ENCODE measurements around the gene RTP5. TPM values are rescaled to one million over a fixed set of nuclear protein-coding genes. Genes with fewer than 3 reads are reported as not detected.

Gene RTP5
- total RNA-seq, 1 experiment from 2014 or later: not detected

GRCh38 chr2:241887806-241888522 is 18.4 kb downstream of the RTP5 start:
- Histone ChIP-seq H3K79me1 (ENCODE audit: insufficient read depth, low read depth, low read length, poor library complexity, severe bottlenecking) (no peaks in the 10 kb centered on the region), H4K20me1 (ENCODE audit: control insufficient read depth, insufficient read depth, insufficient read length) (no peaks in the 10 kb centered on the region), H3K56ac (ENCODE audit: insufficient read length, low read depth, low read length) (no peak overlapping the region), H3K14ac (ENCODE audit: insufficient read depth, low read length) (no peak overlapping the region), H2BK15ac (ENCODE audit: low read depth, low read length) (no peak overlapping the region), H3K23ac (ENCODE audit: insufficient read length, low read depth, low read length) (no peak overlapping the region), H2AK5ac (ENCODE audit: insufficient read length, low read length) (no peak overlapping the region), H2AFZ (ENCODE audit: low read length) (no peak overlapping the region), H3K9ac (ENCODE audit: extremely low read depth, insufficient read length, low read length) (no peak overlapping the region), H3K27ac (ENCODE audit: insufficient read length, low read depth, low read length) (no peak overlapping the region), H2BK12ac (ENCODE audit: insufficient read length, low read depth, low read length) (no peak overlapping the region), H3K18ac (ENCODE audit: insufficient read length, low read depth, low read length) (no peak overlapping the region), H3K4me2 (ENCODE audit: insufficient read depth, insufficient read length, low read length) (no peak overlapping the region), H3K79me2 (ENCODE audit: insufficient read depth, low read length) (no peaks in the 10 kb centered on the region), H2BK5ac (ENCODE audit: insufficient read length, low read length) (no peak overlapping the region), H3K4me1 (ENCODE audit: insufficient read depth, low read length) (peaks cover 2% of the 10 kb centered on the region; the same call in 1 of the 2 replicates), H4K8ac (replicated peaks; ENCODE audit: insufficient read length, low read depth, low read length) (no peak overlapping the region), H3K9me3 (ENCODE audit: control insufficient read depth, low read depth, low read length) (no peaks in the 10 kb centered on the region), H3K4ac (ENCODE audit: low read depth, low read length) (no peak overlapping the region), H3K23me2 (ENCODE audit: insufficient read length, low read depth, low read length, poor library complexity, severe bottlenecking) (no peaks in the 10 kb centered on the region), H4K91ac (ENCODE audit: insufficient read length, low read depth, low read length) (no peak overlapping the region), H2BK20ac (ENCODE audit: low read depth, low read length, poor library complexity, severe bottlenecking) (no peak overlapping the region), H3K27me3 (ENCODE audit: insufficient read depth, low read length) (no peaks in the 10 kb centered on the region), H3T11ph (ENCODE audit: low read length) (no peak overlapping the region), H2BK120ac (ENCODE audit: low read depth, low read length, poor library complexity, severe bottlenecking) (no peak overlapping the region), H4K5ac (ENCODE audit: insufficient read length, low read depth, low read length) (no peak overlapping the region)
- H3K27me3 Mint-ChIP-seq (ENCODE audit: low read depth): no peaks in the 10 kb centered on the region; the same call in 1 of the 2 replicates
- H3K4me1 Mint-ChIP-seq: peaks cover 35 to 51% of the 10 kb centered on the region in 2 experiments
- peaks cover 14% of the 10 kb centered on the region in 2 experiments for H3K9me3 Mint-ChIP-seq
- TF ChIP-seq CTCF (conservative IDR thresholded peaks at IDR 0.05): no peak
- DNase-seq: no peak
- H3K4me3 Mint-ChIP-seq: no peak overlapping the region; a peak in 1 of 5 replicates
- H3K27ac Mint-ChIP-seq: peak overlapping the region in 2 of 3 experiments; percentile 62 to 68; a peak in 4 of 7 replicates
- peaks cover 2 to 19% (median 6%) of the 10 kb centered on the region in 3 experiments; a peak in 6 of 7 replicates for H3K36me3 Mint-ChIP-seq (ENCODE audit: insufficient read depth in 1 of 3, low read depth in 3 of 3)
- no CpG with 5 or more reads among the region's 24 CpGs for WGBS (ENCODE audit: extremely low coverage, insufficient read length, low lambda C conversion rate)

Data from H9 (cell line).